NOMO-1 treated with dmso at 0.1 percent for 144 hours (cell line): ENCODE data around the gene SAXO2.
"Not testable (repeated sequence)": the region's sequence is repeated elsewhere in the genome, so short reads cannot be mapped to it uniquely, and the experiment has no call there.

ENCODE experiments used
- DNase-seq: peaks from one replicate; lab custom pipeline; 2025; ENCODE audit not compliant: unreplicated experiment; lab: John Stamatoyannopoulos, UW

SAXO2 gene

GRCh38 chr15:82284381-82284780, 21.8 kb downstream of the SAXO2 start:
- DNase-seq, result not testable (repeated sequence)

- not testable (repeated sequence) for DNase-seq
Observed at GRCh38 chr15:82286475-82286874, 23.9 kb downstream of the SAXO2 start.

GRCh38 chr15:82288202-82288601, 25.6 kb downstream of the SAXO2 start:
- DNase-seq, result not testable (repeated sequence)

DNA sequence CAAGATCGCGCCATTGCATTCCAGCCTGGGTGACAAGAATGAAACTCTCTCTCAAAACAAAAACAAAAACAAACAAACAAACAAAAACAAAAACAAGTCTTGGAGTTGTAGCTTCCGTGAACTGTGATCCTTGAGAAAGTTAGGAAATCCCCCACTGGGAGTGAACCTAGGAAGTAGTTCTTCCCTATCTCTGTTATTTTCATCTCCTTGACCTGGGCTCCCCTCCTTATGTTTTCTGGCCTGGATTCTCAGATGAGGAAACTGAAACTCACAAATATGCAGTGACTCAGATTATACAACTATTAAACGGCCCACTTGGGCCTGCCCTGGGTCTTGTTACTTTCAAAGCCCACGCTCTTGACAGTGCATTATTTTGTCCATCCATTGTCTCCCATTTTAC, 29.7 kb downstream of the SAXO2 start:
- no peak for DNase-seq

DNA sequence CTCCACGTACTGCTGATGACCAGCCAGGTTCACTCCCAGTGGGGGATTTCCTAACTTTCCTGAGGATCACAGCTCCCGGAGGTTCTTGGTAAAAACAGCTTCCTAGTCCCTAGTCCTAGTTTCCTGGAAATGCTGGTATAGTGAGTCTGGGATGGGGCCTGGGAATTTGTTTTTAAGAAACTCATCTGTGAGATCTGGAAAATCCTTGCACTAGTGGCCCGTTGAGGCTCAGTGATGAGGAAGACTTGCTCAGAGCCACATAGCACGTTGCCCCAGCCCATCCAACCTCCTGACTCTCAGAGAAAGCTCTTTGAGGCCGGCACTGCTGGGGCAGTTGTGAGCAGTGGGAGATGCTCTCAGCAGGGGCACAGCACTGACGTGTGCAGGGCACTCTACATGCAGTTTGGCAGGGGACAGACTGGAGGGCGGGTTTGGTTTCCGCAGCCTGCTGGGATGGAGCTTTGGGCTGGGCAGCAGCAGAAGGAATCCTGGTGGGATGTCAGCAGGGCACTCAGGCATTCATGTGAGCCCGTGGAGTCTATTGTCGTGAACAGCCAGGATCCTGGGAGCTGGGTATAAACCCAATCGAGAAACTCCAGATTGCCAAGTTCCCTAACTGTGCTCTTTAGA, 31.6 kb downstream of the SAXO2 start:
- DNase-seq, result no peak

DNA sequence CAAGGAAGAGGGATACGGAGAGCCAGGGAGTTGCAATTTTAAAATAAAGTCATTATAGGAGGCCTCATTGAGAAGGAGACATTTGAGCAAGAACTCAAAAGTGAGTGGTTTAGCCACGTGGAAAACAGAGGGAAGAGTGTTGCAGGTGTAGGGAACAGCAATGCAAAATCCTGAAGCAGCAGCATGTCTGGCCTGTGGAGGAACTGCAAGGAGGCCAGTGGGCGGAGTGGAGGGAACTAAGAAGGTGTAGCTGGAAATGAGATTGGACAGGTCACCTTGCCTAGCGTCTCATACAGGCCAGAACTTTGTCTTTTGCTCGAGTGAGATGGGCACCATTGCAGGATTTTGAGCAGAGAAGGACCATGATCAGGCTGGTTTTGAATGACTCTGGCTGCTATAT, 34.9 kb downstream of the SAXO2 start:
- no peak for DNase-seq

- no peak for DNase-seq
Observed at GRCh38 chr15:82298032-82298431, 35.4 kb downstream of the SAXO2 start.

DNA sequence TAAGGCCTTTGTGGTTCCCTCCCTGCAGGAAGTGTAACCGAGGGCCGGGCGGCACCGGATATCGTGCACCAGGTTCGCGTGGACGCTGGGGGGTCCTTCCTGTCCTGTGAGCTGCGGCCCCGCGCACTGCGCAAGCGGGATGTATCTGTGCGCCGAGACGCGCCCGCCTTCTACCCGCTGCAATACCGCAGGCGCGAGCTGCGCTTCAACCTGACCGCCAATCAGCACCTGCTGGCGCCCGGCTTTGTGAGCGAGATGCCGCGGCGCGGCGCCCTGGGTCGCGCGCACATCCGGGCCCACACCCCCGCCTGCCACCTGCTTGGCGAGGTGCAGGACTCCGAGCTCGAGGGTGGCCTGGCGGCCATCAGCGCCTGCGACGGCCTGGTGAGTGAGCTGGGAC, 35.9 kb downstream of the SAXO2 start:
- DNase-seq, result no peak

DNA sequence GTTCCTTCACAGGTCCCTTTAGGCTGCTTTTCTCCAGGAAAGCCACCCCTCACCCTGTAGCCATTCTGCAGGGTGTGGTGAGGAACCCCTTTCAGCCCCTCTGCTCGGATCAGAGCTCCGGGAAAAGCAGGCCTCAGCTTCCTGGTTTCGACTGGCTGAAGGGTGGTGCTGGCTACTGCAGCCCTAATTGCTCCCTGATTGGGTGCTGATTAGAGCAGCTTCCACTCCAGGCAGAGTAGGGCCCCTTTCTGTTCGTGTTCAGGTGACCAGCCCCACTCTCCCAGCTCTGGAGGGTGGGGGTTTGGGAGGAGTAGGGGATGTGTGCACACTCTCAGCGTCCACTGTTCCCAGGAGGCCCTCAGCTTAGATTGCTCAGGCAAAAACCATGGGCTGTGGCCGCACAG, 36.9 kb downstream of the SAXO2 start:
- DNase-seq, result not testable (repeated sequence)

DNA sequence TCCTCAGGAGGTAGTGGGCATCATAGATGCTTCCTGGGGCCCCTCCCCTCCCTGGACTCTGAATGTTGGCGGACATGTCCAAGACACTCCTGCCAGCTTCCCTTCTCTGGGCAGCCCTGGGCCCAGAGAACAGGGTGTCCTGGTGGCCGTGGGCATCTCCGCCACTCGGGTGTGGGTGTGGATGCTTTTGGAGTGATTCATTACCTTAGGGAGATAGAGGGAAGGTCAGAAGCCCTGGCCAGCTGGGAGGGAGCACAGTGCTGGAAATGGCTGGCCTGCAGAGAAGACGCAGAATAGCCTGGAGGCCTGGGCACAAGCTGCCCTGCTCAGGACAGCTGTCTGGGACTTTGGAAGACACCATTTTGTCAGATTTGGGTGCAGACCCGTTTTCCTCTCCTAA, 37.7 kb downstream of the SAXO2 start:
- DNase-seq, result not testable (repeated sequence)

- no peak for DNase-seq
Observed at GRCh38 chr15:82300883-82301282, 38.3 kb downstream of the SAXO2 start.

DNA sequence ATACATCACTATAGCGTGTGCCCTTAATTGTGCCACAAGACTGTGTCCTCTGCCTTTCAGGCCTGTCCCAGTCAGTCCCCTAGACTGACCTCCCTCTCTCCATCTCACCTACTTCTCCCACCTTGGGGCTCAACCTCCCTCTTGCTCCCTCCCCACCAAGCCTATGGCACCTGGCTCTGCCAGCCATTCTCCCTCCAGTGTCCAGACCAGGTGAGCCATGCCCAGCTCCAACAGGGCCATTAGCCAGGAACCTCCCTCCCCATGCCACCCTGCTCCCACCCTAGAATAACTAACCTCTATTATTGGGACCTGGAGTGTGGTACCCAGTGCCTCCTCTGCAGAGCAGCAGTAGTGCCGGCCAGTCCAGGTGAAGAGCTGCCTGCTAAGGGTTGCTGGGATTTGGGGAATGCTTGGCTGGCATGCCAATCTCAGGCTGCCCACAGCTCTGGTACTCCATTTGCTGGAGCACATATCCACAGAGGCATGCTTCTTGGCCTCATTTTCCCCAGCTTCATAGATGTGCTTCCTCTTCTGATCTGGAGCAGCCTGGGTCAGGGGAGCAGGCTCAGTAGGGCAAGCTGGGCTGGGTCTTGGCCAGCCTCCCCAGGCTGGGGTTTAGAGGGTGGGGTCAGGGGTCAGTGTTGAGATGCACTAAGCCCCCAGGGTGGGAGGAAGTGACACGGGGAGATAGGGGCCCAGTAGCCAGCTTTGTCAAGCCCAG, 38.8 kb downstream of the SAXO2 start:
- no peak for DNase-seq

- DNase-seq, result no peak
Observed at GRCh38 chr15:82303956-82304777, 41.5 kb downstream of the SAXO2 start.

- DNase-seq, result no peak
Observed at GRCh38 chr15:82304778-82305090, 42.1 kb downstream of the SAXO2 start.

DNA sequence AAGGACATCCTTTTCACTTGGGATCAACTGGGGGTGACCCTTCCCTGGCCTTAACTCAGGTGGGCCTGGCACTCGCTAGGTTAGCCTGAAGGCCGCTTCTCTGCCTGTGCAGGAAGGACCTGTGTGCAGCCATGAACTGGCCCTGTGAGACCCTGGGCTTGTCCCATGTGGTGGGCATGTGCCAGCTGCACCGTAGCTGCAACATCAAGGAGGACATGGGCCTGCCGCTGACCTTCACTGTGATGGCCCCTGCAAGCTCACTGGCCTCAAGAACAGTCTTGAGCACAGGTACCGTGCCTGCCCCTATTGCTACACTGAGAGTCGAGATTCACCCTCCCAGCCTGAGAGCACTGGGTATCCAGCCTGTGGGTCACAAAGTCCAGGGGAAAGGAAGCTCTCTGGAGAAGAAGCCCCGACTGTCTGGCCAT, 43.0 kb downstream of the SAXO2 start:
- no peak for DNase-seq

DNA sequence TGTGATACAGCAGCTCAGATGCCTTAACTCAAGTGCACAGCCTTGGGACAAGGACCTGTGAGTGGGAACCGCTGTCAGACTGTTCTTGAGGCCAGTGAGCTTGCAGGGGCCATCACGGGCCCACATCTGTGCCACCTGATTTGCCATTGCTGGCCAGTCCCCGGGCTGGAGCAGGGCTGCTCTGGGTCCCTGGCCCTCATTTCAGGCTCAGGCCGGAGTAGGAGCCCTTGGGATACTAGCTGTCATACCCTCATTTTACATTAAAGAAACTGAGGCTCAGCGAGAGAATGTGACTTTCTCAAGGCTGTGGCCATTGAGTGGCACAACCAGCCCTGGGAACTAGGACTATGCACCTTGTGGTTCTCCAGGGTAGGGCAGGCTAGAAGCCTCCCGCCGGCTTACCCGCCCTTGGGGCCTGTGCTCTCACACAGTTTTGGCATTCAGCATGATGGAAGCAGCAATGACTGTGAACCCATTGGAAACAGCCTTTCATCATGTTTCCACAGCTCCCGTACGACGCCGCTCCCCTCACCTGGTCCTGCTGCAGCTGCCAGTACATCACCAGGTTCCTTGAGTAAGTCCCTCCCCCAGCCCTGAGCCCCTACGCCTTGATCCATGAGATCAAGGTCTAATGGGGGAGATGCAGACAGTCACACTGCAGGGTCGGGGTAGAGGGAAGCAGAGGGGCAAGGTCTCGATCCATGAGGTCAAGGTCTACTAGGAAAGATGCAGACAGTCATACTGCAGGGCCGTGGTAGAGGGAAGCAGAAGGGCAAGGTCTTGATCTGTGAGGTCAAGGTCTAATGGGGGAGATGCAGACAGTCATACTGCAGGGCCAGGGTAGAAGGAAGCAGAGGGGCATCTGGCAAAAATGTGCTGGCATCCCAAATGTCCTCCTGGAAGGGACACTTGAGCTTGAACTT, 44.4 kb downstream of the SAXO2 start:
- DNase-seq, result no peak

- DNase-seq, result no peak
Observed at GRCh38 chr15:82307714-82308081, 45.1 kb downstream of the SAXO2 start.

DNA sequence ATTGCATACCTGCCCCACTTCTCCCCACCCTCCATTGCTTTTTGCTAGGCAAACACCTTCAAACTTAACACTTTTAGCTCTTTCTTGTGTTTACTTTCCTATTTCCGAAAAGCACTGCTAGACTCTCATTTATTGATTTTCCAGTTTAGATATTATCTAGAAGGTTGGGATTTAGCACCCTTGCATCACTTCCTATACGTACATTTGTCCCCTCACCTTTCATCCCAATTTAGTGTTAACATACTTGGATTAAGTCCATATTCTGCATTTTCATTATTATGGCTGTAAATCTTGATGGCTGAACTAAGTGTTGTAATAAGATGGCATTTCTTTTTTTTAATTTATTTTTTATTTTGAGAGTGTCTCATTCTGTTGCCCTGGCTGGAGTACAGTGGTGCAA, 47.2 kb downstream of the SAXO2 start:
- DNase-seq, result no peak

DNA sequence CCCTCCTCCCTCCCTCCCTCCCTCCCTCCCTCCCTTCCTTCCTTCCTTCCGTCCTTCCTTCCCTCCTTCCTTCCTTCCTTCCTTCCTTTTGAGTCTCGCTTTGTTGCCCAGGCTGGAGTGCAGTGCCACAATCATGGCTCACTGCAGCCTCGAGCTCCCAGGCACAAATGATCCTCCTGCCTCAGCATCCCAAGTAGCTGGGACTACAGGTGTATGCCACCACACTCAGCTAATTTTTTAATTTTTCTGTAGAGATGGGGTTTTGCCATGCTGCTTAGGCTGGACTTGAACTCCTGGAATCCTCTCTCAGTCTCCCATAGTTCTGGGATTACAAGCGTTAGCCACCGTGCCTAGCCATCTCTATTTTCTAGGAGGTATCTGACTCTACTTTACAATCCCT, 48.7 kb downstream of the SAXO2 start:
- not testable (repeated sequence) for DNase-seq

DNA sequence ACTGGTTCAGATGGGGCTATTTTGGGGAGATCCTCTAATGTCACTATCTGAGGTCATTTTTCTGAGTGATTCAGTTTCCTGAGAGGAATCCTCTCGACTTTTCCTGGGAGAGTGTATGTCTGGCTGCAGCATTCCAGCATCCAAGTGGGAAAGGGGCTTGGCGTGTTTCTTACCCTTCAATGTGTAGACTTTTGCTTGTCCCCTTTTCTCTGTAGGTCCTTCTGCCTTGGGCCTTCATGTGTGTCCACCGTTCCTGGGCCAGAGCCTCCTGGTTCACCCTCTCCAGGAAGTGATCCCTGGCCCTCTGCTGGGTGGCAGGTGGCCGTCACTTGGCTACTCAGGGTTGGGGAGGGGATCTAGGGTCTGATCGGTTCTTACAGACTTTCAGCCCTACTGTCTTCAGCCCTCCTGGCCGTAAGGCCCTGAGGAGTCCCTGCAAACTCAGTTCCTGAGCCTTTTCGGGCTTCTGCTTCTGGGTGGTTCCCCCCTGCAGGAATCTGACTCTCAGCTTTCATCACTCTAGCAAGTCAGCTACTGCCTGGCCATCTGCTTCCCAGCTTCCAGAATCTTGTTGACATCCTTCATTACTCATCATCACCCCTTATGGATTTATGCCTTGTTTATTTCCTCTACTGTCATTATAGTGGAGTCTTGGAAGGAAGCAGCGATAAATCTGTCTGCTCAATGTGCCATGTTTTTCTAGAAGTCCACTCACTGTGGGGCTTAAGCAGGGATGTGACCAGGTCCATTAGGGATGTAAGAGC, 50.1 kb downstream of the SAXO2 start:
- no peak for DNase-seq
